ENCODE results near the gene SCD5.

DNA sequence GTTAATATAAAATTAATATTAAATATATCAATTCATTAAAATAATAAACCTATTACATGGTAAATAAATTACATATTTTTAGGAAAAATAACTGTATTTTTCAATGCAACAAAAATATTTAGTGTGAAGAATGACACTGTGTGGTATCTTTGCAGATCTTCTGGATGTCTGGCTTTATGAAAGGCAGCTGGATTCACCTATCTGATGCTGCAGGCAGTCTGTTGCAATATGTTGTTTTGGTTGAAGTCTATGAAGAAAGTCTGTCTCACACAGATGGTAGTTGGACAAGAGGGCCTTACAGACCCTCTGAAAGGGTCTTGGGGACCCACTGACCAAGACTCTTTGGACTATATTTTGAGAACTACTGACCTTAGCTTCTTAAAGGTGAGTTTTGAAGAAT is 147.7 kb downstream of the SCD5 start:
- TF ChIP-seq, protein P1, sequence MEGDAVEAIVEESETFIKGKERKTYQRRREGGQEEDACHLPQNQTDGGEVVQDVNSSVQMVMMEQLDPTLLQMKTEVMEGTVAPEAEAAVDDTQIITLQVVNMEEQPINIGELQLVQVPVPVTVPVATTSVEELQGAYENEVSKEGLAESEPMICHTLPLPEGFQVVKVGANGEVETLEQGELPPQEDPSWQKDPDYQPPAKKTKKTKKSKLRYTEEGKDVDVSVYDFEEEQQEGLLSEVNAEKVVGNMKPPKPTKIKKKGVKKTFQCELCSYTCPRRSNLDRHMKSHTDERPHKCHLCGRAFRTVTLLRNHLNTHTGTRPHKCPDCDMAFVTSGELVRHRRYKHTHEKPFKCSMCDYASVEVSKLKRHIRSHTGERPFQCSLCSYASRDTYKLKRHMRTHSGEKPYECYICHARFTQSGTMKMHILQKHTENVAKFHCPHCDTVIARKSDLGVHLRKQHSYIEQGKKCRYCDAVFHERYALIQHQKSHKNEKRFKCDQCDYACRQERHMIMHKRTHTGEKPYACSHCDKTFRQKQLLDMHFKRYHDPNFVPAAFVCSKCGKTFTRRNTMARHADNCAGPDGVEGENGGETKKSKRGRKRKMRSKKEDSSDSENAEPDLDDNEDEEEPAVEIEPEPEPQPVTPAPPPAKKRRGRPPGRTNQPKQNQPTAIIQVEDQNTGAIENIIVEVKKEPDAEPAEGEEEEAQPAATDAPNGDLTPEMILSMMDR (IDR thresholded peaks at IDR 0.05; ENCODE audit: low read length) = no peak
- TF ChIP-seq EZH2 (IDR thresholded peaks at IDR 0.05; ENCODE audit: borderline replicate concordance, low read length) = no peak
